ENCODE data around the gene SCRN1.
"Not testable (repeated sequence)": the region's sequence is repeated elsewhere in the genome, so short reads cannot be mapped to it uniquely, and the experiment has no call there.

The SCRN1 gene

DNA sequence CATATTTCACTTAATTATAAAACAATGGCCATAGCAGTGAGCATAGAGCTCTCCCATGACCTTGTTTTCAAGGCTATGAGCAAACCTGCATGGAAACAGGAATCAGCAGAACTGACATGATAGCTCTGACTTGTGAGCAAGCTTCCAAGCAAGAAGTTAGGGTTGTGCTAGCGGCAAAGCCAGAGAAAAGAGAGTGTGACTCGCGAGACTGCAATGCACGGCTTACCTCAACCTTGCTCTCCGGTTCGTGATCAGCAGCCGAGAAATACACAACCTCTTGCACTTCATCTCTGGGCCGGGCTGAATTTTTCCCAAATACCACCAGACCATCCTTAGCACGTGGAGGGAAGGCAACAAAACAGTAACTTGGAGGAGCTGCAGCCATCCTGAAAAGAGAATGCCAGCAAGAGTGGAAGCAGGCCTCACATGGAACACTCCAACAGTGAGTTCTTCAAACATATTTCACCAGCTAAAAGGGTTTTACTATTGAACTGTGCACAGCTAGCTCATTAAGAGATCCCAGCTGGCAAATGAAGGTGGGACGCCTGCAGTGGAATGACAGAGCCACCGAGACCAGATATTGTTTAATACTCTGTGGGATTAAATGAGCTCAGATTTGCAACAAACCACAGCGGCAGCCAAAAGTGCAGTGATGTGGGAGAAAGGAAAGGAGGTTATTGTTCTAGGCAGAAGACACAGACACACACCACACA is 20.8 kb downstream of the SCRN1 start:
- no peak for DNase-seq (ENCODE audit: low spot score)

DNA sequence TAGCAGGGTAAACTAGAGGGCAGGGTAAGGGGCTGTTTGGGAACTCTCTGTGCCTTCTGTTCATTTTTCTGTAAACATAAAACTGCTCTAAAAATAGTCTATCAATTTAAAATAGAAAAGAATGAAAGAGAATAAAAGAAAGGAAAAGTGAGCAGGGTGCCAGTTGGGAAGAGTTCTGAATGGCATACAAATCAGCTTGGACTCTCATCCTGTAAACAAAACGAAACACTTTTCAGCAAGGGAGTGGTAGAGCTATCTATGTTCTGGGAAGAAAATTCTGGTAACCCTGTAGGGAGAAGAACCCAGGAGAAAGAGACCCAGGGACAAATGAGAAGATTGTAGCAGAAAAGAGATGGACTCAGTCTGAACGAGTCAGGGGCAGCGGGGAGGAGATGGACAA is 24.6 kb downstream of the SCRN1 start:
- DNase-seq (ENCODE audit: low spot score), result no peak

DNA sequence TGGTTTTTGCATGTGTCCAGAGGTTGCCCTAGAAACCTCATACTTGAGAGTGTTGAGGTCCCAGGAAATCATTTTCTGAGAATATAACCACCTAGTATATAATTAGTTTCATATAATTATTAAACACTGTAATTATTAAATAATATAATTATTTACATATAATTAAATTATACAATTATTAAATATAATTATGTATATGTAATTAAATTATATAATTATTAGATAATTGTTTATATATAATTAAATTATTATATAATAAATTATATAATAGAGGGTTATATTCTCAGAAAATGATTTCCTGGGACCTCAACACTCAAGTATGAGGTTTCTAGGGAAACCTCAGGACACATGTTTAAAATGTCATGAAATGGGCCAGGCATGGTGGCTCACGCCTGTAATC is 27.6 kb downstream of the SCRN1 start:
- DNase-seq (ENCODE audit: low spot score), result no peak

DNA sequence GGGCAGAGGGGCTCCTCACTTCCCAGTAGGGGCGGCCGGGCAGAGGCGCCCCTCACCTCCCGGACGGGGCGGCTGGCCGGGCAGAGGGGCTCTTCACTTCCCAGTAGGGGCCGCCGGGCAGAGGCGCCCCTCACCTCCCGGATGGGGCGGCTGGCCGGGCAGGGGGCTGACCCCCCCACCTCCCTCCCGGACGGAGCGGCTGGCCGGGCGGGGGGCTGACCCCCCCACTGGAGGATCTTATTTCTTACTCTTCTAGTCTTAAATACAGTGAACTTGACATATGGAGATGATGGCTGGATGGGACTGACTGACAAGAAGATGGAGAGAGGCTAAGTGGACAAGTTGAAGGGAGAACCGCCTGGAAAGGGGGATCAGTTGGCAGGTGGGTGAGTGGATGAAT is 28.0 kb downstream of the SCRN1 start:
- DNase-seq (ENCODE audit: low spot score), result not testable (repeated sequence)

DNA sequence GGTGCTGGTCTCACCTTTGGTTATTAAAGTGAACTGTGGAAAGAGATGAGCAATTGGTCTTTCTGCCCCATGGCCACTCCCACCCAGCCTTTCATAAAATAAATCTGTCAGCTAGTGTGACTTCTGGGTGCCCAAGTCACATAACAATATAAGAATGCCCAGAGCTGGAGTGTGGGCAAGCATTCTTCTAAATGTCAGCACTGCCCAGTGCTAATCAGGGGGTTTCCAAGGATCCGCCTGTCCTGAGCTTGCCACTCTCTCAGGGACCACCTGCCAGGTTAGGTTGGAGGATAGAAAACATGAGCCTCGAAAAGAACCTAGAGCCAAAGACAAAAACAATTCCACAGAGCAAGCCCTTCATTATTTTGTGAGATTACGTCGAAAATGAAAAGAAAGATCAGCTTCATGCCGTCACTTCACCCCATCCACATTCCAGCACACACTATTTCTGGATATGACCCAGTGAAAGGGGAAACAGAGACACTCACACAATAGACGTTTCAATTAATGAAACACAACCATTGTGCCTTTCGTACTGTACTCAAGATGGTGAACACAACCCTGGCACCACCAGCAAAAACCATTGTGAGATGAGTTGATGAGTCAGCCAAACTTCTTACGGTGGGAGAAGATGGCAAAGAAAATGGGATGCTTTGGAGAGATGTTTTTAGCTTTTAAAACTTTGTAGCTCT is 30.8 kb downstream of the SCRN1 start:
- no peak for DNase-seq (ENCODE audit: low spot score)

DNA sequence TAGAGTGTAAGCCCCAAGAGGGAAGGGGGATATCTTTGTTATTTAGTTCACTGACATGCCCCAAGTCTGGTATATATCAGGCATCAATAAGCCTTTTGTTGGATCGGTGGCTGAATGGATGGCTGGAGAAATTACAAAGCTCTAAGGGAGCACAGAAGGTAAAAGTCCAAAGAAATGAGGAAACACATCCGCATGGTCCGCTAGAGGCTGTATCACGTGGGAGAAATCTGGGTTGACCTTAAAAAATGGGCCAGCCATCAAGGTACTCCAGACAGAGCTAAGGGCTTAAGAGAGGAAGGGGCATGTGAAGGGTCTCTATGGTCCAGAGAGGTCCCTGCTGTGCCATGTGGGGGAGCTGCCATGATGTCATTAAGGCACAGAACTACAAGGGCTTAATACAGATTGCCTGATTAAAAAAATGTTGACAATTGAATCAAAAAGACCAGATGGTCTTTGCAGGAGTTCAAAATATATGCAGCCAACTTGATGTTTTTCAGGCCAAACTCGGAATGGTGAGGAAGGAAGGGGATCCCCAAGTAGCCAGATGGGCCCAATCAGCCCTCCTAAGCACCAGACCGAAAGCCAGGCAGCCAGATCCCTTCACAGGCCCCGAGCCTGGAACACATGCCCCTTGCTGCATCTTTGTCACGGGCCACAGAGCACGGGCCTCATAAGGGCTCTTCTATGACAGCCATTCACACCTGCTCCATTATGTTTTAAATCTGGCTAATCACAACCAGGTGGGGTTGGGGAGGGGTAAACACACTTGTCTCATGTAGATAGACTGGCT is 31.9 kb downstream of the SCRN1 start:
- no peak for DNase-seq (ENCODE audit: low spot score)

DNA sequence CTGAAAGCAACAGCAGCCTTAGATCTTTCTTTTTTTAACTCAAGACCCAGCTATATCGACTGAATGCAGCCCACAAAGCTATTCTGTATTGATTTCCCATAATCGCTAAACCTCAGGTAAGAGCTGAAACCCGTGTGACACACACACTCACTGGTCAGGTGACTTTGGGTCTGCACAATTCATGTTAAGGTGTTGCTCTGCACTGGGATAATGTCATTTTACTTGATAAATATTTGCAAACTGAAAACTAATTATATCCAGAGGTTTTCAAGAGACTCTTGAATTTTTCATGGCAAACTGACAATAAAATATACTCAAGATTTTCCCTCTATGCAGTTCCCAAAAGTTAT is 33.1 kb downstream of the SCRN1 start:
- no peak for DNase-seq (ENCODE audit: low spot score)

DNA sequence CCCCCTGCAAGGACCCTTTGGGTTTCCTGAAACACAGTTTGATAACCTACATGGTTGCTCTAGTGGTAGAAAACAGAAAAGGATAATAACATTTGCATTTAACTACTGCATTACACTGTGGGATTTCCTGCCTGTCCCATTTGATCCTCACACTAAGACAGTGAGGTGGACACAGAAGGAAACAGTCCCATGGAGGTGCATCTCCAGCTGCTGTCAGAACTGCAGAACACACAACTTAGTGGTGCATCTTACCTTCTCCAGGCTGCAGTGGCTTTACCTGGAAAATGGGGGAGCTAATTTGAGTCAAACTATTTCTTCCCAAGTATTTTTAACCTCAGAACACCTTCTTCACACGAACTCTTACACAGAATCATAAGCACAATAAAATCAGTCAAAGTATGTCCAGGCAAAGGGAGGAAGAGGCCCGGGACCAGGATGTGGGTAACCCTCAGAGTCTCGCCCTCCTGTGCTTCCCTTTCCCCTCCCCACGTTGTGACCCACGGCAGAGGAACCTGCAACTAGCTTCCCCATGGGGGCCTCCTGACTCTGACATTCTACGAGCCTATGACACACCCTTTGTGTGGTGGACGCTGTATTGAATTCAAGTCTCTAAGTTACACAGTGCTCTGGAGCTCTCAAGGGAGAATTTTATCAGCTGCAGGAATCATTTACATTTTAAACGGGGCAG is 33.7 kb downstream of the SCRN1 start:
- DNase-seq (ENCODE audit: low spot score), result no peak

DNA sequence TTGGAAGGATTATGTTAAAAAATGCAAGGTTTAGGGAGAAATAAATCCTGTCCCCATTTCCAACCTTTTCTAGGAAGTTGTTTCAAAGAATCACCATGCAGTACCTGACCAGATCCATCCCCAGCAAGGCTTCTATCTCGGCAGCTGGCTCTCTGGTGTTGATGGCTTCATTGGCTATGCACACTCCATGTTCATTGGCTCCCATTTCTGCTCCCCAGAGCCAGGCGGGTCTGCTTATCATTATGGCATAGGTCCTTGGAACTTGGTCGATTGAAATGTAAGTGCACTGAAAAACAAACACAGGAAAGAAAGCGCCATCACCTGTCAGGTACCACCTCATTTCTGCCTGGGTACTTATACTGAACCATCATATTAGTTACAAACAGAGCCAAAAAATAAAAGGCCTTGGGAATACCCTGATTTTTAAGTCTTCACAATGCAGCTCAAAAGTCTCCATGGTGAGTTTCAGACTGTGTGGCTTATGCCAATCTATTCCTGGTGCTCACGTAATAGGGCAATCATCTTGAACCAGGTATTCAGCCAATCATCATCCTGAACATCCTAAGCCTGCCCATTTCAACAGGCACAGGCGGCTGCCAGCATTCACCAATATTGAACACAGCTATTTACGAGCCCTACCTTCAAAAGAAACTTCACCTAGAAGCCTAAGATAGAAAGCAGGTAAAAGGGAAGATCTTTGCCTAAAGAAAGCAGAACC is 34.4 kb downstream of the SCRN1 start:
- no peak for DNase-seq (ENCODE audit: low spot score)

DNA sequence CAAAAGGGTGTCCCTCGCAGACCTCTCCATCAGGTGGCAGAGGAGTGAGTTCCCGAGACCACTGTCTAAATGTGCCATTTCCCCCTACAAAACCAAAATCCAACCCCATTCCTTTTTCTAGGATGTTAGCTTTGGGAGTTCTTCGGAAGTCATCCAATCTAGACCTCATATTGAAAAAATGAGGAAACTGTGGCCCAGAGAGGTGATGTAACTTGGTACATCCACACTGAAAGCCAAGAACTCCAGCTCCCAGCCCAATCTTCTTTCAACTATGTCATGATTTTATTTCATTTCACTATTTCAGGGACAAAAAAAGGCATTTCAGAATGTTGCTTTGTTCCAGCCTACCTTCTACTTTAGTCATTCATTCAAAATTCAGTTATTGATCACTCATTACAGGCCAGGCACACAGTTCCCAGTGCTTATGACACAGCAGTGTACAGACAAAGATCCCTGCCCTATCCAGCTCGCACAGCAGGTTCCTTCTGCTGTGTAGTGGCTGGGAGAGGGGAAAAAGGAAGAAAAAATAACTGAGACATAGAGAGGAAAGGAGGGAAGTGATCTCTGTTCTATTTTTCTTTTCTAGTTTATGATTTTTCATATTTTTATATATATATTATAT is 35.8 kb downstream of the SCRN1 start:
- DNase-seq (ENCODE audit: low spot score), result no peak

DNA sequence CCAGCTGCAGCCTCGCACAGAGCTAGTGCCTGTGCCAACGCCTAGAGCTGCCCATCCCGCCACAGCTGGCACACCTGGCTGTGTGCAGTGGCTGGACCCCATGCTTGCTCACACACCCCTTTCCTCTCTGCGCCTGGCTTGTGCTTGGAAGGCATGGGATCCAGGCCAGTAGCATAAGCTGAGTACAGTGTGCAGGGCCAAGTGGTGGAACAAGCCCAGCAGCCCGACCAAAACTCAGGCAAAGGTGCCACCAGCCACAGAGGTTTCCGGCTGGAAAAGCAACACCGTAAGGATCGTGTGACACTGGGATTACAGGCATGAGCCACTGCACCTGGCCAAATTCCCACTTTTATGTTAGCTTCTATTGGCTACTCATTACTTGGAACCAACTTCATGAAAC is 38.4 kb downstream of the SCRN1 start:
- DNase-seq (ENCODE audit: low spot score), result no peak

DNA sequence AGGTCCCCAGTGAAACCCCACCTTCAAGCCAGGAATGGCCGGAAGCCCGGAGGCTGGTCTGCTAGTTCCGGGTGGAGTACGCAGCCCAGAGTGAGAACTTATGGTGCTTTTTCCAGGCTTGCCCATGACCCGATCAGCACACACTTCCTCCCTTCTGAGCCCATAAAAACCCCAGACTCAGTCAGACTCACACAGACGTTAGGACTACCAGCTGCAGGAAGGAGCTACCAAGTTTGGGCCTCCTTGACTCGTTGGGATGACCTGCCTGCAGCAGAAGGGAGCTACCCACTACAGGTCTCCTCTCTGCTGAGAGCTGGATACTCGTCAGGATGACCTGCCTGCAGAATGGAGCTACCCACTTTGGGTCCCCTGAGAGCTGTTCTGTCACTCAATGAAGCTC is 39.1 kb downstream of the SCRN1 start:
- no peak for DNase-seq (ENCODE audit: low spot score)

DNA sequence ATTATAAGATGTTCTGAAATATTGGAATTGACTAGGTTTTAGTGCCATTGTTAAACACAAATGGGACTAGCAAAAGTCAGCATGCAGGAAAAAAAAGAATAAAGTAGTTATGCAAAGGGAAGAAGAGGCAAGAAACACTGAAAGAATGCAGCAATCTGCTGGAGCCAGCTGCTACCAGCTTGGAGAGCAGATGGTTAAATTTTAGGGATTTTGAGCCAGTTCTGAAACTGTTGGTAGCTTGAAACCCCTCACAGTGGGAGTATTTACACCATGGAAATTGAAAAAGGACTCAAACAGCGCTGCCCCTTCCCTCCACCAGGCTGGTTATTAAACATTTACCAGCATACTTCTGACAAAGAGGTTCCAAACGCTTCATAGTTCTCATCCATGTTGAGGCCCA is 41.0 kb downstream of the SCRN1 start:
- no peak for DNase-seq (ENCODE audit: low spot score)

DNA sequence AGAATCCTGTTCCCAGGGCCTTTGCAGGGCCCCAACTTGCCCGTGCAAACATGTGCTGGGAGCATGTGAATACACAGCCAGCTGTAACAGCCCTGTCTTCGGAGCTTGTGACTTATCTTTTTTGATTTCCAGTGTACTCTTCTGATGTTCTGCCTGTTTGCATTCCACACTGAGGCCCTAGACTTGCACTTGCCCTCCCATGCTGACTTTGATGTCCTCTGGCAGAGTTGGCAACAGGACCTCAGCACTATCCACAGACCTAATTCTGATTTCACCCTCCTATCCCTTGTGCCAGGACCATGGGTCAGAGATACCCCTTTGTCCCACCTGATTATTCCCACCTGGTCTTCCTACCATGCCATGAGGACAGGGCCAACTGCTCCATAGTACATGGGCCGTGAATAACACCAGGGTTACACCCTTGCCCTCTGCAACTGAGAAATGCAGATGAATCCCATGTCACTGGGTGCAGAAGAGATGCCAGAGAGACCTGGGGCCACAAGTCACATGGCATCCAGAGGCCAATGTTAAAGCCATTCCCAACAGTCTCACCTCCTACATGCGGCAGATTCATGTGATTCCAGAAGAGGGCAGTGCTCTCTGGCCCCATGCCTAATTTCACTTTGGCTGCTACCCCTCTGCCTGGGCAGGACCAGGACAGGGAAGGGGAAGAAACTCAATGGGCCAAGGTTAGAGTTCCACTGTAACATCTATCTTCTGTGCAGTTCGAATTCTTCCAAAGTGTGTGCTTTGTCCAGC is 43.0 kb downstream of the SCRN1 start:
- DNase-seq (ENCODE audit: low spot score), result no peak

DNA sequence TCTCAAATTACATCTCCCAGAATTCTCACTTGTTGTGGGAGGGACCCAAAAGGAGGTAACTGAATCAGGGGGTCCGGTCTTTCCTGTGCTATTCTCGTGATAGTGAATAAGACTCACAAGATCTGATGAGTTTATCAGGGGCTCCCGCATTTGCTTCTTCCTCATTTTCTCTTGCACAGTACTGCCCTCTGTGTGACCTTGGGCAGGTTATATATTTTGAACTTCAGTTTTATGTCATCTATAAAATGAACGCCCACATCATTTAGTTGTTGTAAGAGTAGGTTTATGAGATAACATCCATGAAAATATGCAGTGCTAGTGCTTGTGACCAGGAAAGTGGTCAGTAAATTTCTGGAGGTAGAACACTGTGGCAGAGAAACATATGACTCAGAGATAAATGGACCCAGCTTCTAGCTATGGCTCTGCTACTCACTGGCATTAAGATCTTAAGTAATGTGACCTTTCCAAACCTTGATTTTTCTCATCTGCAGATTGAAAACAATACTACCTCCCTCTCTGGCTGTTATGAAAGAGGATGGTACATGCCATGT is 44.3 kb downstream of the SCRN1 start:
- no peak for DNase-seq (ENCODE audit: low spot score)

DNA sequence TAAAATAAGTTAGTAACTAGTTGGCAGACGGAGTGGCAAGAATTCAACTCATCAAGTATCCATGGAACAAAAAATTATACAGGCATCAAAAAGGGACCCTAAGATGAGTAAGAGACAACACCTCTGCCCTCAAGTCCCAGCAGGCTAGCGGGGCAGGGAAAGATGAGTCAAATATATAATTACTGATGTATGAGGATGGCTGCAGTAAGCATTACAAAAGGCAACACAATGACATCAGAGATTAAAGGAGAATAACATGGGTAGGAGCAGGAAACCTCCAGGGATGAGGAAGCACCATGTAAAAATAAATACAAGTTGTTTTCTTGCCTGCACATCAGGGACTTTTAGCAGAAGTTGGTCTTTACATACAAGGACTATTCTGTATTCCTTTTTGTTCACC is 49.4 kb downstream of the SCRN1 start:
- no peak for DNase-seq (ENCODE audit: low spot score)

DNA sequence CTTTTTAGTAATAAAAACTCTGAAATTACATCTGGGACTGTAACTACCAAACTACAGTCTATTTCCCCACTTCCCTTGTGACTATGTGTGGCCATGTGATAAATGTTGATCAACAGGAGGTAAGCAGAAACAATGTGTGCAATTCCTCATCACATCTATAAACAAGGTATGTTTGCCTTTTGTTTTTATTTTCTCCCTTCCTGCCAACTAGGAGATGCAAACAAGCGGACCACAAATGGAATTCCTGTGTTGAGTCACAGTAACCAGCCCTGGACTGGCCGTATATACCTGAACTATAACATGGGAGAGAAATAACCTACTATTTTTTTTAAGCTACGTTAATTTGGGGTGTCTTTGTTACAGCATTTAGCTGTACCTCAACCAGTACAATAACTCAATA is 52.5 kb downstream of the SCRN1 start:
- no peak for DNase-seq (ENCODE audit: low spot score)

DNA sequence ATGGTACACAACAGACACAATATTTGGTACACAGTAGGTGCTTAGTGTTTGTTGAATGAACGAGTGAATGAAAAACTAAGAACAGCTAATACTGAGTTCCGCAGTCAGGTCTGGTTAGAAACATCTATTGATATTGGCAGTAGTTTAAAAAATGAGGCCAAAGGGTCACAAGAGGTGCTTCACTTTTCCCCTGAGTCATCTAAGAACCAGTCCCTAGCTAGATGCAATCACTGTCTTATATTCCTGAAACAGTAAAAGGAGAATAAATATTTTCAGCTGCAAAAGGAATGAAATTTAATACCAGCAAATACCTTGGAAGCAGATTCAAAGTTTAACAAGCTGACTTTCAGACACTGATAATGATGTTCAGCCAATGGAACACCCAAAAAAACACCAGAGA is 54.5 kb downstream of the SCRN1 start:
- no peak for DNase-seq (ENCODE audit: low spot score)

DNA sequence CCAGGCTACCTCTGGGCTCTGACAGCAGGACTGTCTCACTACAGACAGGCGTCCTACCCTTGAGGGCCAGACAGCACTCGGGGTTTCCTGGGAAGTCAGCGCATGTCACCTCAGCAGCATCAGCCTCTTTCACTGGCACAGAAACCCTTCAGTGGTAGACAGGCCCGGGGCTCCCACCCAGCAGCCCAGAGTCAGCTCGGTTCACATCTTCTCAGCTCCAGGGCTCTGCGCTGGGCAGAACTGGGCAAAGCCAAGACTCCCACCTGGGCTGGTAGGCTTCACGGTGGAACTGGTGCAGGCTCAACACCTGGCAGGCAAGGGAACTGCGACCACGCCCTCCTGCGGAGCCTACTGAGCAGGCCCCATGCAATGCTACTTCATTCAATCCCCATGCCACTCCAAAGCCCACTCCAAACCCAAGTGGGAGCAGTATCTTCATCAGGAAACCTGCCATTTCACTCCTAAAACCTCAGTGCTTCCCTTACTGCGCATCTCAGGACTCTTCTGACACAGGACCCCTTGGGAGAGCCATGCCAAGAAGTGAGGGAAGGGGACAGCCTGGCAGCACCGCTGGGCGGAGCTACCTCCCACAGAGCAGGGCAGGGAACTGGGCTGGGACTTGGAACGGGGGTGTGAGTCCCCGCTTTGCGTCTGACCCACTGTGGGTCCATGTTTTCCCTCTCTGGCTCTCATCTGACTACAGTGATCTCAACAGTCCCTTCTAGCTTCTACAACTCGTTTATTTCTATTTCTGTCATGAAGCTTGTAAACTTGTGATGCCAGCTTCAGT is 60.4 kb downstream of the SCRN1 start:
- DNase-seq (ENCODE audit: low spot score), result no peak

DNA sequence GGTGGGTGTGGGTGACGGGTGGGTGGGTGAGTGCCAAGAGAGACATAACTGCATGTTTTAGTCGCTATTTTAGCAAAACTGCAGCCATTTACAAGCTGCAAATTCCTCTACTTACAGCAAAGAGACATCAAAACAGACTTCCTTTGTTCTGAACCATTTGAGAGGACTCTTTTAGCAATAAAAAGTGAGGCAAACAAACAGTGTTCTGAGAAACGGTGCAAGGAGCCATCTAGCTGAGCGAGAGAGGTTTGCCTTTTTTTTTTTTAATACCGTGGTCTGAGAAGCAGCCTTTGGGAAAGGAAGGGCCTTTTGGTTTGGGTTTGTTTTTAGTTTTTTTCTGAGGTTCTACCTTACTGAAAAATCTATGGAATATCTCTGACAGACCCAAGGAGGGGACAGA is 62.9 kb downstream of the SCRN1 start:
- DNase-seq (ENCODE audit: low spot score), result no peak
